Left renal cortex interstitium (tissue), 4 donors: ENCODE results near the gene BTBD2. TPM values are rescaled to one million over a fixed set of nuclear protein-coding genes. Genes with fewer than 3 reads are reported as not detected.
"Not testable (repeated sequence)": the region's sequence is repeated elsewhere in the genome, so short reads cannot be mapped to it uniquely, and the experiment has no call there.

ENCODE experiments used
- DNase-seq, 4 donors: peaks; one replicate each; pipeline ENCODE4 v3.0.0-alpha.2; 2013; ENCODE audit warnings: low read depth in 4 of 4, low spot score in 2 of 4, missing footprints in 1 of 4
- polyA plus RNA-seq, 4 donors: library from polyadenylated mRNA; unstranded; fragments of 120-200 nt; gene quantifications; one replicate each; pipeline ENCODE4 v1.2.1, GENCODE V29; 2013; ENCODE audit not compliant: insufficient read length in 4 of 4

BTBD2 gene
- polyA plus RNA-seq, 4 donors: 75.3 to 134 (median 112) TPM

DNA sequence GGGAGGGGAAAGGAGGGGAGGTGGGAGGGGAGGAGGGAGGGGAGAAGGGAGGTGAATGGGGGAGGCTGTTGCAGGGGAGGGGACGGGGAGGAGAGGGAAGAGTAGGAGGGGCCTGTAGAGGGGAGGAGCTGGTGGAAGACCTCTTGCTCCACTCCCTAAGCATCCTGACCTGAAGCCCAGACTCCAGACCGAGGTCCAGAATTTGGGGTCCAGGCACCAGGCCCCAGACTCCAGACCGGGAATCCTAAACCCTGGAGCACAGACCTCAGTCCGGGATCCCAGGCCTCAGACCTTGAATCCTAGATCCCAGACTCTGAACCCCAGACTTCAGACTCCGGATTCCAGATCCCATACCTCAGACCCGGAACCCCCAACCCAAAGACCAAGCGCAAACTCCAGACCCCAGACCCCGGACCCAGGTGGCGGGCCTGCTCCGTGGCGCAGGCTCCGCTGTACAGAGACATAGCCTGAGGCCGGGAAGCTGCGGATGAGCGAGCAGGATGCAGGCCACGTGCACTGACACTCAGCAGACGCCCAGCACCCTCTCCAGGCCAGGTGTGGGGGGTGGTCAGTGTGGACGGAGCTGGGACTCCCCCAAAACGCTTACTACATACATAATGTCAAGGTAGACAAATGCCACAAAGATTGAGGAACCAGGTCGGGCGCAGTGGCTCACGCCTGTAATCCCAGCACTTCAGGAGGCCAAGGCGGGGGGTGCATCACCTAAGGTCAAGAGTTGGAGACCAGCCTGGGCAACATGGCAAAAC is 710 bp upstream of the BTBD2 start:
- peak in 1 of 4 donors; percentile 61 for DNase-seq

DNA sequence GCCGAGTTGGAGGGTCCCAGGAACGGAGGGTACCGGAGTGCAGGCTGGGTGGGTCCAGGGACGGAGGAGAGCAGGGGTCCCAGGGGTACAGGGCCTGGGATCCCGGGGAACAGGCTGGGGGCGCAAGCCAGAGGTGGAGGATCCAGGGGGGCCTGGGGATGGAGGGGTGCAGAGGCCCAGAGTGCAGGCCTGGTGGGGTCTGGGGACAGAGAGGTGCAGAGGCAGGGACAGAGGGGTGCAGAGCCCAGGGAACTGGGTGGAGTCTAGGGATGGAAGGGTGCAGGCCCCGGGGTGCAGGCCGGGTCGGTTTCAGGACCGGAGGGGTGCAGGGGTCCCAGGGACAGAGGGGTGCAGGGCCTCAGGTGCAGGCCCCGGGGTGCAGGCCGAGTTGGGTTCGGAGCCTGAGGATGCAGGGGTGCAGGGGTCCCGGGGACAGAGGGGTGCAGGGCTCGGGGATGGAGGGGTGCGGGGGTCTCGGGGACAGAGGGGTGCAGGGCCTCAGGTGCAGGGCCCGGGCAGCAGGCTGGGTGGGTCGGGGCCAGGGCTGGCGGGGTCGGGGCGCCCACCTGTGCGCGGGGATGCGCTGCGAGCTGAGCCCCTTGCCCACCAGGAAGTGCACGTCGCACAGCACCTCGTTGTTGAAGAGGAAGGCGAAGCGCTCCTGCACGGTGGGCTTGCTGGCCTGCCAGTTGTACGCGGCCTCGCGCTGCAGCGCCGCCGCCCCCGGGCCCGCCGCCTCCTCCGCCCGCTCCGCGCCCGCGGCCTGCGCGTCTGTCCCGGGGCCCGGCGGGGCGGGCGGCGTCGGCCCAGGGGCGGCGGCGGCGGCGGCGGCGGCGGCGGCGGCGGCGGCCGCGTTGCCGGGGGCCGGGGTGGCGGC is 545 bp downstream of the BTBD2 start:
- DNase-seq: no peak

DNA sequence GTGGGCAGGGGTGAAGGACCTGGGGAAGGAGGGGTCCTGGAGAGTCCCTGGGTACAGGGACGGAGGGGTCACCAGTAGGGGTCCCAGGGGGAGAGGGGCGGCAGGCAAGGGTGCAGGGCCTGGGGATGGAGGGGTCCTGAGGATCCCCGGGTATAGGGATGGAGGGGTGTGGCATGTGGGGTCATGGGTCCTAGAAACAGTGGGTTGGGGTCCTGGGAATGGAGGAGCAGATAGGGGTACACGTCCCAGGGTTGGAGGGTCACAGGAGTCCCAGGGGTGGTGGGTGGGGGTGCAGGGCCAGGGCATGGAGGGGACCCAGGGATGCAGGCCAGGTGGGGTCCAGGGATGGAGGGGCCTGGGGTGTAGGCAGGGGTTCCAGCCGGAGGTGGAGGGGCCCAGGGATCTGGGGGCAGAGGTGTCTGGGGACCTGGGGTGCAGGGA is 1.4 kb downstream of the BTBD2 start:
- no peak for DNase-seq

DNA sequence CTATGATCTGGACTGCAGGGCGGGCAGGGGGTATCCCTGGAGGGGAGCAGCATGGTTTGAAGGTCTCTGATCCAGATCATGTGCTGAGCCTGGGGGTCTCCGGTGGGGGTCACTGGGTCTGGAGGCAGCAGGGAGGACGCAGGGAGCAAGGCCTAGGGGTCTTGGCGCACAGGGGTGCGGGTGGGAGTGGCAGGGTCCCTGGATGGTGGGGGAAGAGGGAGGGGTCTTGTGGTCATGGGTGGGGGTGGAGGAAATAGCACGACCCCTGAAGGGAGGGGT is 1.9 kb downstream of the BTBD2 start:
- DNase-seq: no peak

DNA sequence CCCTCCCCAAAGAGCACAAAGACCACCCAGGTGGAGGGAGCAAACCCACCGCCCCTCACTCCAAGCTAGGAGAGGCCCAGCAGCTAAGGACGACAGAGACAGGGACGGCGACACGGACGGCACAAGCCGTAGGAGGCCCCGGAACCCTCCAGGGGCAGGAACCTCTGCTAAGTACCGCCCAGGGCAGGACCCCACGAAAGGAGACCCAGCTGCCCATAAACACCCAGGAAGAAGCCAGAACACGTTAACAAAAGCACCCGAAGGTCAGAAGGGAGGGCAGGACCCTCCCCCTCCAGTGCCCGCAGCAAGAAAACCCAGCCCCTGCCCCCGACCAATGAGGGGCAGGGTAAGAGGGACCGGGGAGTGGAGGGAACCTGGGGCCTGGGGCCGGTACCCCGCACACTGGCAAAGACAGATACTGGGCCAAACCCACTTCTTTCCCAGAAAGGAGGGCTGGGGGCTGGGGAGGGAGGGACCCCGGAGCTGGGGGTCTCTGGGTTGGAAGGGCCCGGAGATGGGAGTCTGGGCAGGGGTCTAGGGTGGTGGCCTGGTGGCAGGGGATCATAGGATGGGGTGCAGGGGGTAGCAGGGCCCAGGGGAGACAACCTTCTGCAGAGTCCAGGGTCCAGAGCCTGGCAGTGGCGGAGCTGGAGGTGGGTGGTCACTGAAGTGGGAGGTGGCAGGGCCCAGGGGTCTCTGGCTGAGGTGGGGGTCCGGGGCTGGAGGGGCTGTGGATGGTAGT is 2.4 kb downstream of the BTBD2 start:
- DNase-seq: no peak

DNA sequence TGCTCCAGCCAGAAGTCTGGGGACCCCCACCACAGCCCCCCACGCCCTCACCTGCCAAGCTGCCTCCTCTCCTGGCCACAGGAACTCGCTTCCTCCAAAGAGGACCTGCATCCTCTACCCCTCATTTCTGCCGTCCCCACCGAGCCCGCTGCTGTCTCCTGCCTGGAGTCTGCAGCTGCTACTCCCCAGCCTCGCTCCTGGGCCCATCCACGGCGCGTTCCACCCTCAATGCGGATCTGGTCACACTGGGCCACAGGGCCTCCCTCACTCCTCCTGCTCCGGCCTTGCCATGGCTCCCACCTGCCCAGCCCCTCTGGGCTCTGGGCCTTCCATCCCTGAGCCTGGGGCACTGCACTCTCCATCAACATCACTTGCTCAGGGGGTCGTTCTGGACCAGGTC is 4.3 kb downstream of the BTBD2 start:
- DNase-seq: no peak

DNA sequence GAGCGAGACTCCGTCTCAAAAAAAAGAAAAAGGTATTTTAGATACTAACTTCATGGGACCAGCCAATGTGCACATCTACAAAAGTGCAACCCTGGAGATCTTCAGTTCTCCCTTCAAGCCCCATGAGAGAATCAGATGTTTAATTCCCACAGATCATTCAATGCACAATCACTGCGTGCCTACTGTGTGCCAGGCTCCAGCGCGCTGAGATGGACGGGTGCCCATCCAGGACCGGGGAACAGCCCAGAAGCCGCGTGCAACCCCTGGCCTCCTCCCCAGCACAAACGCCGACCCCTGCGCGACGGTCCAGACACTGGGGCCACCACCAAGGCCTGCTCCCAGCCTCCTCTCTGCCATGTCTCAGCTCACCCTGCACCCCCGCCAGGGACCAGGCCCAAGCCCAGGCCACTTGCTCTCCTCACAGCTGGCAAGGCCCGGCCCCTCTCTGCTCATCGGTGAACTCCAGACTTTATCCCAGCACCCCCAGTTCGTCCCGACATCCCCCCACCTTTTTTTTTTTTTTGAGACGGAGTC is 5.3 kb downstream of the BTBD2 start:
- no peak for DNase-seq

DNA sequence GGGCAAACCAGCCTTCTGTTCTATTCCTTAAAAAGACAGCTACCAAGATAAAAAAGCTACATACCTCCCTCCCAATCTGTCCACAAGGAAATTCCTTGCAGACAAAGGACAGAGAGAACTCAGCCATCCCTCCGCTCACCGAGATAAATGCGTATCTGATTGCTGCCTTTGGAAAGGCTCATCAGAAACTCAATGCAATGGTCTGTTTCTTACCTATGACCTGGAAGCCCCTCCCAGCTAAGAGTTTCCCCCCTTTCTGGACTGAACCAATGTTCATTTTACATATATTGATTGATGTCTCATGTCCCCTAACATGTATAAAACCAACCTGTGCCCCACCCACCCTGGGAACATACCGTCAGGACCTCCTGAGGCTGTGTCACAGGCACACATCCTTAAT is 11.6 kb downstream of the BTBD2 start:
- no peak for DNase-seq

DNA sequence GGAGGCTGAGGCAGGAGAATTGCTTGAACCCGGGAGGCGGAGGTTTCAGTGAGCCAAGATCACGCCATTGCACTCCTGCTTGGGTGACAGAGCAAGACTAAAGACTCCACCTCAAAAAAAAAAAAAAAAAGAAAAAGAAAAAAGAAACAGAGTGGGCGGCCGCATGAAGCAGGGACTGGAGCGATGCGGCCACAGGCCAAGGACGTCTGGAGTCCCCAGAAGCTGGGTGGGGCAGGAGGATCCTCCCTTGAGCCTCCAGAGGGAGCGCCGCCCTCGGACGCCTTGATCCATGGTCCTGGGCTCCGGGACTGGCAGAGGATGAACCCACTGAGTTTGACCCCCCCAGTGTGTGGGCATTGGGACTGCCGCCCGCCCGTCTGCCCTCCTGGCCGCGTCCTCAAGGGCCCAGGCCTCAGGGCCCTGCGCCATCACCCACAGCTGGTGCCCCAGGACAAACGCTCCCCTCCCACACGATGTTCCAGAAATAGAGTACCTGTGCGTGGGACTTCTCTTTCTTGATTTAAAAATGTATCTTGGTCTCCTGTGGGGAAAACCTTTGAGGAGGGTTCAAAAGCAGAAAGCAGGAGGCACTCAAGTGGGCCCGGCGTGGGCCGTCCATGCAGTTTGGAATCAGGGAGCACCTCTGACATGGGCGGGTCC is 15.5 kb downstream of the BTBD2 start:
- no peak for DNase-seq

DNA sequence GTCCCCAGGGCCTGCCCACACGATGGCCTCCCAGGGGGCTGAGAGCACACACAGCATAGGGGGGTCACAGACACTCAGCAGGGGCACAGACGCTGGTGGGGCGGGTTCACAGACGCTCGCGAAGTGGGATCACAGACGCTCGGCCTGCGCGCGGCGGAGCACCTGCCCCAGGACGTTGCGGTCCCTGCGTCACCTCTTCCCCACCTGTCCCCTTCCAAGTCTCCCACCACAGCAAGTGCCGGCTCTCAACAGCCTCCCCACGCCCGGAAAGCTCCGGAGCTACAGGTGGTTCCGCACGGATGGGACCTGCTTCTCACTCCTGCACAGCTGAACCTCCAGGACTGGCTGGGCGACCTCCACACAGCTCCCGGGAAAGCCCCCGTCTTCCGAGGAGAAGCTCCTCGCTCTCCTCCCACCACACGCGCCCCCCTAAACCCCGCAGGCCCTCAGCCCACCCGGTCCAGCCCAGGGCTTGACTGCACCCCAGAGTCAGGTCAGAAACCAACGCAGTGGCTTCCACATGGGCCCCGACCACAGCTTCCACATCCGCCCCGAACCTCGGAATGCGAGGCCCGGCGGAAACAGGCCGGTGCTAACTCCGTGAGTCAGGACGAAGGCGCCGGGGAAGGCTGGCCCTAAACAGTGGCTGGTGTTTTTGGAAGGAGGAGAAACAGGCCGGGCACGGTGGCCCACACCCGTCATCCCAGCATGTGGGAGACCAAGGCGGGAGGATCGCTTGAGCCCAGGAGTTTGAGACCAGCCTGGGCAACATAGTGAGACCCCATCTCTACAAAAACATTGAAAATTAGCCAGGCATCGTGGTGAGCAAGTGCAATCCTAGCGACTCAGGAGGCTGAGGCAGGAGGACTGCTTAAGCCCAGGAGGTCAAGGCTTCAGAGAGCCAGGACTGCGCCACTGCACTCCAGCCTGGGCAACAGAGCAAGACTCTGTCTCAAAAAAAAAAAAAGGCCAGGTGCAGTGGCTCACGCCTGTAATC is 16.5 kb downstream of the BTBD2 start:
- no peak for DNase-seq

DNA sequence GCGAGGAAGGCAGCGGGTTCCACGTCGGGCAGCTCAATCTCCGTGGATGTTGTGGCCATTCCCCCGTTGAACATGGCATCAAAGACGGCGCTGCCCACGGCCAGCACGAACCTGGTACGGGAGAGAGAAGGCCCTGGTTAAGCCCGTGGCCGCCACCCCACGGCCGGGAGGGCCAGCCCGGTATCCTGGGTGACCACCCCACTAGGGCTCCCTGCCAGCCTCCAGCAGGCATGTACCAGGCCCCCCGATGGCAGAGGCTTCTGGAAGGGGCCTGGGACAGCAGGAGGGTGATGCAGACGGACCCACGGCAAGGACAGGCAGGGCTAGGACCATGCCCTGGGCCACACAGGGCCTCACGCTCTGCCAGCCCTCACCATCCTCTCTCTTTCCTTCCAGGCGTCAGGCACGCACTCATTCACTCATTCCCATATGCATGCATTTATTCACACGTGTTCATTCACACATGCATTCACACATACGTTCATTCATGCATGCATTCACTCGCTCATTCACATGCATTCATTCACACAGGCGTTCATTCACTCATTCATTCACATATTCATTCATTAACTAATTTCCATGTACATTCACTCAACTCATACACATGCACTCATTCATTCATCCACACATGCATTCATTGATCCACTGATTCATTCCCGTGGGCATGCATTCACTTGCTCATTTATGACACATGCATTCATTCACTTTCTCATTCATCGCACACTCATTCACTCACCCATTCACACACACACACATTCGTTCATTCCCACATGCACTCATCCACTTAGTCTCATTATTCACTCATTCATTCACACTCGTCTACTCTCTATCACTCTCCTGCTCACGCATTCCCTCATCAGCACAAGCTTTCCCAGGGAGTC is 17.9 kb downstream of the BTBD2 start:
- no peak for DNase-seq

DNA sequence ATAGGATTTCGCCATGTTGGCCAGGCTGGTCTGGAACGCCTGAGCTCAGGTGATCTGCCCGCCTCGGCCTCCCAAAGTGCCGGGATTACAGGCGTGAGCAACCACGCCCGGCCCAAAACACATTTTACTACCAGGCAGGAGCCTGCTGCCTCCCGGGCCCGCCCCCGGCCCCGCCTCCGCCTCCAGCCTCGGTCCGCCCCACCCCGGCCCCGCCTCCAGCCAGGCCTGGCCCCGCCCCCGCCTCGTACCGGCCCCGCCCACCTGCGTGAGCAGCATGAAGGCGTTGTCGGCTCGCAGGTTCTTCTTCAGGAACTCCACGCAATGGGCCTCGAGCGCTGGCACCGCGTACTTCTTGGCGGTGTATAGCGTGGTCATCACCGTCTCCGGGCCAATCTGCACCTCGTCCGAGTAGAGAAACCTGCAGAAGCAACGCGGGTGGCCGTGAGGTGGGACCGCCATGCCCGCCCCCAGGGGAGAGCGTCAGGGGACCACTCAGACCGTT is 22.7 kb downstream of the BTBD2 start:
- DNase-seq: no peak

DNA sequence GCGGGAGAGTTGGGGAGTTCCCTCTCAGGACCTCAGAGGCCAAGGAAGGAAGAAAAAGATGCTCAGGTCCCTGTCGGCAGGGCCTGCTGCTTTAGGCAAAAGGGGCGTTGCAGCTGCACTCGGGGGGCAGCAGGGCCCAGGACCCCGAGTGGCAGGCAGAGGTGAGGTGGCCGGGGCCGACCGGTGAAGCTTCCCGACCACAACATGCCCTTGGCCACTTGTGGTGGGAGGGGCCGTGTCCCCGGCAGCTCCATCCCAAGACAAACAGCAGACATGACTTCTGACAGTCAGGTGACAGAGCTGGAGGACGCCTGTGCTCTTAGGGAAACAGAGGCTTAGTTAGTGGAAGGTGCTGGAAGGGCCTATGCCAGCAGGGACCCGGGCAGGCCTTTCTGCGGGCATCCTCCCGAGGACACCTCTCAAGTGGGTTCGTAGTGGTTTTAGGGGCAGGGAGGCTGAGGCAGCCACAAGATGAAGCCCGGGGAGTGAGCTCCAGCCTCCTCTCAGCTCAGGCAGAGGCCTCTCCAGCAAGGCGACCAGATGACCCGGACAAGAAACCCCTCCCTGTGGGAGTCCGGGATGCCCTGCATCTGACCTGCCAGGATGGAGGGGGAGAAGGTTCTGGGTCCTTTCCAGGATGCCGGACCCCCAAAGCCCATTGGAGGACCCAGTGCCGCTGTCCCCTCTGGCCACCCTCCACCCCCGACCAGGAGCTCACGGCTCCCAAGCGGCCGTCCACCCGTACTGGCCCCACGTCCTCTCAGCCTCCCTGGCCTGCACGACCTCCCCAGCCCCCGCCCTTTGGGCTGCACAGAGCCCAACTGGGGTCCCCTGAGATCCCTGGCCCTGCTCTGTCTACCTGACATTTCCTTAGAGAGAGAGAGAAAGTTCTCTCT is 24.2 kb downstream of the BTBD2 start:
- DNase-seq: no peak

DNA sequence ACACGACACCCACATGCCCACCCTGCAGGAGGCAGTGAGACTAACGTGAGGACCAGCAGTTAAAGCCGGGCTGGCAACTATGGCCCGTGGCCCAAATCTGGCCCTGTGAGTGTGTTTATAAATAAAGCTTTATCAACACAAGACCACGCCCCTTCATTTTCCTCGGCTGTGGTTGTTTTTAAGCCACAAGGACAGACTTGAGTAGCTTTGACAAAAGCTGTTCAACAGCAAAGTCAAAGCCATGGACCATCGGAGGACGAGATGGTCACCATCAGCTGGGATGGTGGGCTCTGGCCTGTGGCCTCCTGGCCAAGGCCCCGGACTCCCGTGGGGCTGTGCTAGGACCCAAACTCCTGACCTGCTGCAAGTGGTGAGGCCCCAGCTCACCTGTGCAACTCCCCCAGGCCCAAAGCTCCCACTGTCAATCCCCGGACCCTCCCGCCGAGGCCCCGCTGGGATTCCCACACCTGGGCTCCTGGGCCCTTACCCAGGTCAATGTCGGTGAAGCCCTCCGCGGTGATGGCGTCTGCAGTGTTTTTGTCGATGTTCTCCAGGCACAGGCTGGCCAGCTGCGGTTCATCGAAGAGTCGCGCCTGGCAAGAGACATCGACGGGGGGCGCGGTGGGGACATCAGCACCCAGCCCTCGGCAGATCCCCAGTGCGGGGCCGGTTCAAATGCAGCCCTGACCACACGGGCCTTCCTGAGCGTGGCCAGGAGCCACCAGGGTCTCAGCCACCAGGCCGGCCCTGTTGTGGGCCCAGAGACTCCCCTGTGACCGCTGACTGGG is 25.1 kb downstream of the BTBD2 start:
- DNase-seq: no peak

DNA sequence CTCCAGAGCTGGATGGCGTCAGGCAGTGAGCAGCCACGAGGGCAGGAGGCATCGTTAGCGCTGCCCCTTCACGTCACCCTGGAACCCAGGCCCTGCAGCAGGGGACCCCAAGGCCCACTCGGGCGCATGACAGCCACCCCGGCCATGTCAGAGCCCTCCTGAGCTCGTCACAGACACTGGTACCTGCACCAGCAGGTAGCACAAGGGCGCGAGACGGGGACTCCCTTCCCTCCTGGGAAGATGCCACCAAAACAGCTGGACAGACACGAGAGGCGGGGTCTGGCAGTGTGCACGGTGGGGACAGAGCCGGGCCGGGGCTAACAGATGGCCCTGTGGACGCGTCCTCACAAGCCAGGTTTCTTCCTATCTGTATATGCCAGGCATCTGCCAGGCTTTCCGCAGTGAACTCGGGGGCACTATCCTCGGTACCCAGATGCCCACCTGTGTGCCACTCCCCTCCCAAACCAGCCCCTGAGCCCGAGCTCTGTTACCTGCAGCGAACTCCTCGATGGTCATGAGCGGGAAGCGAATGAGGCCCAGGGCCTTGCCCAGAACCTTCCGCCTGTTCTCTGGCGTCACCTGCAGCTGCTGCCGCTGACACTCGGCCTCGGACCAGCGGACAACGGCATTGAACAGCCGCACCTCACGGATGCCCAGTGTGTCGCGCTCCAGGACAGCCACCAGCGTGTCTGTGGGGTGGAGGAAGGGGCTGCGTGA is 25.8 kb downstream of the BTBD2 start:
- DNase-seq: no peak

DNA sequence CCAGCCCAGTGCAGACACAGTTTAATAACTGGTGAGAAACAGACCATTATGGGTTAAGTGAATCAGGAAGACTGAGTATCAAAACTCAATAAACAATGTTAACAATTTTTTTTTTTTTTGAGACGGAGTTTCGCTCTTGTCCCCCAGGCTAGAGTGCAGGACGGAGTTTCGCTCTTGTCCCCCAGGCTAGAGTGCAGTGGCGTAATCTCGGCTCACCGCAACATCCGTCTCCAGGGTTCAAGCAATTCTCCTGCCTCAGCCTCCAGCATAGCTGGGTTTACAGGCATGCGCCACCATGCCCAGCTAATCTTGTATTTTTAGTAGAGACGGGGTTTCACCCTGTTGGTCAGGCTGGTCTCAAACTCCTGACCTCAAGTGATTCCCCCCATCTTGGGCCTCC is 27.1 kb downstream of the BTBD2 start:
- DNase-seq: not testable (repeated sequence)
